Liver (tissue), 3 donors: ENCODE data around the gene NLGN1.

Source experiments
- CTCF ChIP-seq: fragments of 150-350 bp; IDR thresholded peaks from 2 replicates; pipeline ENCODE4 v1.5.1; 2017; ENCODE audit warnings: improper control_type of control experiment, low read depth, low read length; ENCODE audit not compliant: missing input control
- HNF4A ChIP-seq, 2 donors: conservative IDR thresholded peaks; 2 replicates each; pipeline ENCODE4 v1.6.1; 2016; ENCODE audit warnings: antibody characterized with exemption in 2 of 2, mild to moderate bottlenecking in 2 of 2
- REST ChIP-seq: IDR thresholded peaks from 2 replicates; pipeline ENCODE4 v1.6.1; 2016; ENCODE audit warnings: antibody characterized with exemption, mild to moderate bottlenecking
- YY1 ChIP-seq: IDR thresholded peaks from 2 replicates; pipeline ENCODE4 v1.6.1; 2016; ENCODE audit warnings: antibody characterized with exemption, mild to moderate bottlenecking
- donor health status: healthy.
- donor health status: healthy.

- TF ChIP-seq HNF4A (conservative IDR thresholded peaks at IDR 0.05) (no peak), CTCF (no peak), REST (no peak), YY1 (no peak)
These were observed 794.9 kb downstream of the NLGN1 start for GRCh38 chr3:174192471-174192870.
